Thyroid gland (tissue), 4 donors: Measurements from ENCODE around the gene CHST9.

Experiments used
- CTCF ChIP-seq, 6 experiments: fragments of 200-600 bp in 3 of 6; fragments of 450-650 bp in 3 of 6; sonication (generic) in 3 of 6; IDR thresholded peaks; one replicate each; pipeline ENCODE4 v1.5.1; 2016 to 2019; ENCODE audit warnings: antibody characterized with exemption in 6 of 6, mild to moderate bottlenecking in 2 of 6, inconsistent platforms in 1 of 6, moderate library complexity in 1 of 6
- POLR2A ChIP-seq, 2 donors: fragments of 450-650 bp; IDR thresholded peaks; one replicate each; pipeline ENCODE4 v1.6.1; 2017; ENCODE audit warnings: antibody characterized with exemption in 2 of 2, mild to moderate bottlenecking in 2 of 2, moderate library complexity in 1 of 2

- TF ChIP-seq POLR2A (IDR thresholded peaks at IDR 0.05), result no peak
- TF ChIP-seq CTCF (IDR thresholded peaks at IDR 0.05), result no peak
These were observed 123.5 kb downstream of the CHST9 start for GRCh38 chr18:27061488-27062095.
